SH-SY5Y (cell line): ENCODE results near the gene NR2E1.

Source experiments
- GATA2 ChIP-seq: IDR thresholded peaks from 2 replicates; pipeline ENCODE4 v1.6.1; 2011; ENCODE audit warnings: mild to moderate bottlenecking, low read depth, low read length
- GATA3 ChIP-seq: IDR thresholded peaks from 2 replicates; pipeline ENCODE4 v1.6.1; 2011; ENCODE audit warnings: low read depth, mild to moderate bottlenecking, low read length, moderate library complexity

NR2E1 gene

GRCh38 chr6:108163644-108164542 lies 1.9 kb upstream of the NR2E1 start:
- TF ChIP-seq GATA3: no peak
- no peak for TF ChIP-seq GATA2

- no peak for TF ChIP-seq GATA2
- no peak for TF ChIP-seq GATA3
Observed at GRCh38 chr6:108164543-108164814, 1.3 kb upstream of the NR2E1 start.

GRCh38 chr6:108164815-108165706 lies 761 bp upstream of the NR2E1 start:
- TF ChIP-seq GATA3: no peak
- no peak for TF ChIP-seq GATA2

GRCh38 chr6:108166664-108167448 lies 1.0 kb downstream of the NR2E1 start:
- TF ChIP-seq GATA3 (no peak), GATA2 (no peak)

- no peak for TF ChIP-seq GATA3
- no peak for TF ChIP-seq GATA2
Observed at GRCh38 chr6:108167449-108168089, 1.7 kb downstream of the NR2E1 start.

GRCh38 chr6:108168090-108168463 lies 2.3 kb downstream of the NR2E1 start:
- TF ChIP-seq GATA3 (no peak), GATA2 (no peak)

GRCh38 chr6:108168501-108169463 lies 3.0 kb downstream of the NR2E1 start:
- no peak for TF ChIP-seq GATA2
- no peak for TF ChIP-seq GATA3

- no peak for TF ChIP-seq GATA2
- TF ChIP-seq GATA3: no peak
Observed at GRCh38 chr6:108169464-108170331, 3.9 kb downstream of the NR2E1 start.

GRCh38 chr6:108170332-108171290 lies 4.8 kb downstream of the NR2E1 start:
- TF ChIP-seq GATA2 (no peak), GATA3 (no peak)

- TF ChIP-seq GATA2 (no peak), GATA3 (no peak)
Observed at GRCh38 chr6:108171291-108171917, 5.6 kb downstream of the NR2E1 start.
